EL (cell line): Measurements from ENCODE around the gene MRRF.
"Not testable (repeated sequence)": the region's sequence is repeated elsewhere in the genome, so short reads cannot be mapped to it uniquely, and the experiment has no call there.

Experiments used
- DNase-seq: peaks from one replicate; pipeline ENCODE4 v3.0.0-alpha.2; 2016

The MRRF gene

GRCh38 chr9:122363131-122363530 is 98.4 kb downstream of the MRRF start:
- DNase-seq, result not testable (repeated sequence)

- DNase-seq, result peak; percentile 34
Observed at GRCh38 chr9:122364117-122364782, 99.6 kb downstream of the MRRF start.

GRCh38 chr9:122364783-122365150 is 100.1 kb downstream of the MRRF start:
- DNase-seq, result no peak

- no peak for DNase-seq
Observed at GRCh38 chr9:122366074-122366660, 101.5 kb downstream of the MRRF start.

GRCh38 chr9:122367065-122367464 is 102.4 kb downstream of the MRRF start:
- DNase-seq, result no peak

GRCh38 chr9:122367774-122368460 is 103.2 kb downstream of the MRRF start:
- DNase-seq, result no peak

- no peak for DNase-seq
Observed at GRCh38 chr9:122368642-122369041, 104.0 kb downstream of the MRRF start.

- no peak for DNase-seq
Observed at GRCh38 chr9:122370303-122370702, 105.6 kb downstream of the MRRF start.

GRCh38 chr9:122370869-122371755 is 106.4 kb downstream of the MRRF start, which contains the start of gene PTGS1:
TSS of gene PTGS1 (plus strand) at chr9:122371024. CDS start at chr9:122371085, 61 bp downstream.
- peak; percentile 49 for DNase-seq

GRCh38 chr9:122371846-122372245 is 107.2 kb downstream of the MRRF start:
- DNase-seq, result no peak

- no peak for DNase-seq
Observed at GRCh38 chr9:122372856-122373845, 108.5 kb downstream of the MRRF start.

- peak; percentile 70 for DNase-seq
Observed at GRCh38 chr9:122374885-122375420, 110.3 kb downstream of the MRRF start.

- no peak for DNase-seq
Observed at GRCh38 chr9:122376796-122377195, 112.1 kb downstream of the MRRF start.

- DNase-seq, result no peak
Observed at GRCh38 chr9:122377241-122378164, 112.8 kb downstream of the MRRF start.

GRCh38 chr9:122378236-122378635 is 113.6 kb downstream of the MRRF start:
- no peak for DNase-seq

GRCh38 chr9:122379340-122379739 is 114.7 kb downstream of the MRRF start:
- DNase-seq, result no peak

GRCh38 chr9:122380293-122380692 is 115.6 kb downstream of the MRRF start:
- no peak for DNase-seq
